K562 (cell line): ENCODE data around the gene KDM4C. TPM values are rescaled to one million over a fixed set of nuclear protein-coding genes. Genes with fewer than 3 reads are reported as not detected.
A peak's percentile ranks its signal among the peaks of the same experiment; 100 is the strongest.

Source experiments
- BRCA1 ChIP-seq, 2 experiments: fragments of 450-650 bp in 1 of 2; sonication (generic) in 1 of 2; formaldehyde crosslinking in 1 of 2; IDR thresholded peaks; 2 replicates each; pipeline versions ENCODE4 v1.5.0 to v1.6.1; 2017 to 2020; ENCODE audit warnings: mild to moderate bottlenecking in 1 of 2, missing genetic modification reagents in 1 of 2
- CBFA2T3 ChIP-seq: fragments of 450-650 bp; IDR thresholded peaks from 2 replicates; pipeline ENCODE4 v1.6.1; 2017
- CBX3 ChIP-seq, 2 experiments: IDR thresholded peaks; 1 replicate in 1 of 2; 2 replicates in 1 of 2; pipeline ENCODE4 v1.6.1; 2012; ENCODE audit warnings: inconsistent platforms in 2 of 2, low read length in 2 of 2, borderline replicate concordance in 1 of 2, control low read depth in 1 of 2
- CCNT2 ChIP-seq: IDR thresholded peaks from 2 replicates; pipeline ENCODE4 v1.6.1; 2011; ENCODE audit warnings: borderline replicate concordance, low read depth, mild to moderate bottlenecking, moderate library complexity, mixed read lengths, low read length; ENCODE audit not compliant: insufficient read length; ENCODE audit errors: extremely low read depth
- CTCFL ChIP-seq: IDR thresholded peaks from 2 replicates; pipeline ENCODE4 v1.6.1; 2011; ENCODE audit warnings: borderline replicate concordance, low read depth, mild to moderate bottlenecking, moderate library complexity, low read length; ENCODE audit not compliant: insufficient read depth, poor library complexity, severe bottlenecking
- CXXC5 ChIP-seq: fragments of 250-450 bp; sonication (Bioruptor Pico); IDR thresholded peaks from 2 replicates; pipeline ENCODE4 v1.8.0; 2022; ENCODE audit warnings: inconsistent platforms, mild to moderate bottlenecking, moderate library complexity
- E2F6 ChIP-seq, 2 experiments: IDR thresholded peaks; 2 replicates each; pipeline ENCODE4 v1.6.1; 2011; ENCODE audit warnings: borderline replicate concordance in 1 of 2, control low read depth in 1 of 2, low read depth in 1 of 2, low read length in 1 of 2, mild to moderate bottlenecking in 1 of 2, mixed read lengths in 1 of 2, moderate library complexity in 1 of 2; ENCODE audit not compliant: insufficient read depth in 1 of 2, insufficient read length in 1 of 2, poor library complexity in 1 of 2, severe bottlenecking in 1 of 2; ENCODE audit errors: extremely low read depth in 1 of 2
- EZH2 ChIP-seq: IDR thresholded peaks from 2 replicates; pipeline ENCODE4 v1.6.1; 2012; ENCODE audit warnings: low read depth, mild to moderate bottlenecking, inconsistent platforms, low read length, borderline replicate concordance
- FOXK2 ChIP-seq, 2 experiments: fragments of 450-650 bp; IDR thresholded peaks in 1 of 2; conservative IDR thresholded peaks in 1 of 2; 2 replicates each; pipeline ENCODE4 v1.6.1; 2016; ENCODE audit warnings: low read depth in 2 of 2, mild to moderate bottlenecking in 1 of 2
- GABPB1 ChIP-seq: sonication (generic); formaldehyde crosslinking; IDR thresholded peaks from 2 replicates; pipeline ENCODE4 v1.8.0; 2022; ENCODE audit warnings: mild to moderate bottlenecking, missing genetic modification reagents
- HBP1 ChIP-seq: fragments of 450-650 bp; formaldehyde crosslinking; IDR thresholded peaks from 2 replicates; pipeline ENCODE4 v1.4.0; 2022; ENCODE audit warnings: missing genetic modification characterization
- KDM1A ChIP-seq, 2 experiments: fragments of 450-650 bp; IDR thresholded peaks; 2 replicates each; pipeline ENCODE4 v1.6.1; 2016; ENCODE audit warnings: mild to moderate bottlenecking in 2 of 2
- NBN ChIP-seq: fragments of 450-650 bp; IDR thresholded peaks from 2 replicates; pipeline ENCODE4 v1.6.1; 2016; ENCODE audit warnings: low read depth, mild to moderate bottlenecking
- NR2C1 ChIP-seq, 2 experiments: fragments of 450-650 bp; IDR thresholded peaks; 2 replicates each; pipeline ENCODE4 v1.6.1; 2017; ENCODE audit warnings: mild to moderate bottlenecking in 2 of 2, antibody characterized with exemption in 1 of 2, inconsistent platforms in 1 of 2, missing compliant biosample characterization in 1 of 2, missing genetic modification characterization in 1 of 2
- POLR2AphosphoS5 ChIP-seq: IDR thresholded peaks from 2 replicates; pipeline ENCODE4 v1.6.1; 2011; ENCODE audit warnings: mild to moderate bottlenecking, low read depth, low read length, moderate library complexity; ENCODE audit not compliant: control insufficient read depth, insufficient read depth
- POLR2H ChIP-seq: IDR thresholded peaks from 2 replicates; pipeline ENCODE4 v1.6.1; 2016; ENCODE audit warnings: missing genetic modification characterization, low read depth, mild to moderate bottlenecking, control low read depth, missing compliant biosample characterization, moderate library complexity
- RB1 ChIP-seq: fragments of 450-650 bp; IDR thresholded peaks from 2 replicates; pipeline ENCODE4 v1.6.1; 2017; ENCODE audit warnings: low read depth, mild to moderate bottlenecking
- SMARCE1 ChIP-seq: fragments of 450-650 bp; IDR thresholded peaks from 2 replicates; pipeline ENCODE4 v1.7.1; 2016; ENCODE audit warnings: mild to moderate bottlenecking
- ZNF121 ChIP-seq: sonication (generic); formaldehyde crosslinking; conservative IDR thresholded peaks from 2 replicates; pipeline ENCODE4 v1.8.0; 2022; ENCODE audit warnings: missing genetic modification reagents
- ZNF77 ChIP-seq: fragments of 250-450 bp; sonication (Bioruptor Pico); IDR thresholded peaks from 2 replicates; pipeline ENCODE4 v1.5.0; 2020
- polyA plus RNA-seq, 8 experiments: library from polyadenylated mRNA; depleted of rRNA in 4 of 8; stranded (reverse) in 5 of 8; unstranded in 3 of 8; fragments of >200 nt; fragmentation: Nextera tagmentation in 2 of 8; fragmentation: Illumina TruSeq in 1 of 8; extraction: Ambion mirVana in 2 of 8; extraction: Trizol in 1 of 8; gene quantifications; 2 replicates each; pipeline versions ENCODE4 v1.2.1 to v1.2.3, GENCODE V29; 2011 to 2014; ENCODE audit warnings: inconsistent platforms in 1 of 8, missing spikeins in 1 of 8
- total RNA-seq, 7 experiments: library from RNA; depleted of rRNA in 6 of 7; stranded (reverse); fragments of >200 nt in 6 of 7; fragmentation: Illumina TruSeq in 2 of 7; extraction: Trizol in 2 of 7; gene quantifications; 2 replicates each; pipeline versions ENCODE4 v1.2.1 to v1.2.3, GENCODE V29; 2011 to 2021; ENCODE audit warnings: low replicate concordance in 1 of 7
- TF ChIP-seq, protein P1 (sequence below): fragments of 450-650 bp; IDR thresholded peaks from 2 replicates; pipeline ENCODE4 v1.6.1; 2017; ENCODE audit warnings: antibody characterized with exemption

Gene KDM4C
- total and polyA plus RNA-seq, 9 of the 15 experiments (the other 6 are each of a cell fraction or from before 2014, with no cell fraction given) = 5.4 to 17.0 (median 12.6) TPM

- TF ChIP-seq RB1 (0 out of 2 replicates have a peak, but pooled peaks have one; percentile 8), FOXK2 (conservative IDR thresholded peaks at IDR 0.05 in 1 of 2, IDR thresholded peaks at IDR 0.05 in 1 of 2; ENCODE audit: low read depth in 2 of 2) (peak in 1 of 2 experiments; percentile 93; a peak in 3 of 4 replicates), NR2C1 (IDR thresholded peaks at IDR 0.05) (no peak), NR2C1 (tag; IDR thresholded peaks at IDR 0.05) (no peak), BRCA1 (IDR thresholded peaks at IDR 0.05) (no peak), BRCA1 (CRISPR knock-in tag; IDR thresholded peaks at IDR 0.05) (no peak), EZH2 (no peak), NBN (no peak), E2F6 (IDR thresholded peaks at IDR 0.05; ENCODE audit: borderline replicate concordance in 1 of 2, extremely low read depth in 1 of 2, insufficient read depth in 1 of 2, insufficient read length in 1 of 2, low read depth in 1 of 2, low read length in 1 of 2, poor library complexity in 1 of 2, severe bottlenecking in 1 of 2) (no peak), GABPB1 (CRISPR knock-in tag) (no peak), CTCFL (no peak), ZNF77 (no peak), POLR2H (tag) (peak; percentile 83), CXXC5 (CRISPR knock-in tag) (no peak), POLR2AphosphoS5 (peak; percentile 52; the same call in 1 of the 2 replicates), CBX3 (IDR thresholded peaks at IDR 0.05; ENCODE audit: borderline replicate concordance in 1 of 2, low read length in 2 of 2) (no peak), ZNF121 (CRISPR knock-in tag) (no peak), KDM1A (IDR thresholded peaks at IDR 0.05) (peak in 1 of 2 experiments; percentile 19; a peak in 2 of 4 replicates), HBP1 (CRISPR knock-in tag) (no peak), SMARCE1 (no peak), CCNT2 (peak; percentile 5), CBFA2T3 (peak; percentile 83)
- TF ChIP-seq, protein P1, sequence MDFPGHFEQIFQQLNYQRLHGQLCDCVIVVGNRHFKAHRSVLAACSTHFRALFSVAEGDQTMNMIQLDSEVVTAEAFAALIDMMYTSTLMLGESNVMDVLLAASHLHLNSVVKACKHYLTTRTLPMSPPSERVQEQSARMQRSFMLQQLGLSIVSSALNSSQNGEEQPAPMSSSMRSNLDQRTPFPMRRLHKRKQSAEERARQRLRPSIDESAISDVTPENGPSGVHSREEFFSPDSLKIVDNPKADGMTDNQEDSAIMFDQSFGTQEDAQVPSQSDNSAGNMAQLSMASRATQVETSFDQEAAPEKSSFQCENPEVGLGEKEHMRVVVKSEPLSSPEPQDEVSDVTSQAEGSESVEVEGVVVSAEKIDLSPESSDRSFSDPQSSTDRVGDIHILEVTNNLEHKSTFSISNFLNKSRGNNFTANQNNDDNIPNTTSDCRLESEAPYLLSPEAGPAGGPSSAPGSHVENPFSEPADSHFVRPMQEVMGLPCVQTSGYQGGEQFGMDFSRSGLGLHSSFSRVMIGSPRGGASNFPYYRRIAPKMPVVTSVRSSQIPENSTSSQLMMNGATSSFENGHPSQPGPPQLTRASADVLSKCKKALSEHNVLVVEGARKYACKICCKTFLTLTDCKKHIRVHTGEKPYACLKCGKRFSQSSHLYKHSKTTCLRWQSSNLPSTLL = no peak
Observed at GRCh38 chr9:6757132-6757455, 679 bp upstream of the KDM4C start (continued).
